Fibroblast of skin of left quadriceps (primary cell): ENCODE data around the gene PSMG1.
"Not testable (repeated sequence)": the region's sequence is repeated elsewhere in the genome, so short reads cannot be mapped to it uniquely, and the experiment has no call there.

Source experiments
- DNase-seq, 2 experiments: peaks; one replicate each; pipeline ENCODE4 v3.0.0-alpha.2; 2013; ENCODE audit warnings: low read depth in 2 of 2

PSMG1 gene

GRCh38 chr21:39188521-39189139, 5.4 kb upstream of the PSMG1 start:
- DNase-seq: no peak

DNA sequence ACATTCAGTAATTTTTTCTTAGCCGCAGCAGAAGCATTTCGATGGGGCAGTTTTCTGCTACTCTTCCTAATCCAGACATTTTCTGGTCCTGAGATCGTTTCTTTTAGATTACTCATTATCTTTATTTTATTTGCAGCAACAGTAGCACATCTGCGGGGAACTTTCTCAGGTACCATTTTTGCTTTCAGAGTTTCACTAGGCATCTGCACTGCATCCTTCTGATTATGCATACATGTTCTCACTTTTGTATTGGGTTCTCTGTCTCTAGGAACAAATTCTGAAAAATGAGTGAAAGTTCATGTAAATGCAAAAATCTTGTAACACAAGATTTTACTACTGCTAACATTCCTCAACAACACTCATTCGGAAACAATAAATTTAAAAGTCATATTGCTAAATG, 3.9 kb upstream of the PSMG1 start:
- no peak for DNase-seq

- no peak for DNase-seq
Observed at GRCh38 chr21:39186676-39187075, 3.4 kb upstream of the PSMG1 start.

- DNase-seq: no peak
Observed at GRCh38 chr21:39185157-39185556, 1.9 kb upstream of the PSMG1 start.

DNA sequence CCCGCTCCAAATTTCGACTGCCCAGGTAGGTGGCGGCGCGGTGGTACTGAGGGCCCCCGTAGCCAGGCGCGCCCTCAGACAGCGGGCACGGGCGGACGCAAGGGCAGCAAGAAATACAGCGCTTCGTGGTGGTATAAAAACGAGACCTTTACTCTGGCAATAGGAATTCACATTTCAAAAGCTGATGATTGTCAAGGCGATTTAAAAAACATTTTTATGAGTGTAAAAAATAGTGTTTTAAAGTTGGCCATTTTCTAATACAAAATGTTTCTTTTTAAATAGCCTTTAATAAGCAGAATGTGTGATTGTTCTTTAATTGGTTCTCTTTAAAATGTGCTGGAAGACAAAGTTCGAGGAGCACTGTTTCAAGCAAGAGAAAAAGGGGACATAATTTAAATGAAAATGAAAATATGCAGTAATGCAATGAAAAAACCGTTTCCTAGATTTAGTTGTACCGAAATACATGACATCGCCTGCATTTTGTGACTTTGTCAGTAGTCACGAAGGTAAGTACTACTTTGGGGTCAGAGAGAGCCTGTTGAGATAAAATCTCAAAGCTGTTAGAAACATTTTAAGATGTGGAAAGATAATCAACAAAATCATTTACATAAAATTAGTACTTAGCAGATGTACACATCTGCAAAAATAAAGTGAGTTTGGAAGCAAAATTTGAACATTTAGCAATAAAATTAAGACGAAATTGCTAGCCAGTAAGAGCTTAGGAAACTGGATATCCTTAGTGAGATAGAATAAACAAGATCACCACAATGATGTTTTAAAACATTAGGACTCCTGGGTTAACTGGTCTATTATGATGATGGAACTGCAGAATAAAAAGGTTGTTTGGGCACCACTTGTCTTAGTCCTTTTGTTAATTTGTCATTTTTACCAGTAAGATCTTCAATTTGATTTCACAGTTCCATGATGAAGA, 1.1 kb upstream of the PSMG1 start:
- no peak for DNase-seq

- no peak for DNase-seq
Observed at GRCh38 chr21:39182484-39183271, 573 bp downstream of the PSMG1 start.

DNA sequence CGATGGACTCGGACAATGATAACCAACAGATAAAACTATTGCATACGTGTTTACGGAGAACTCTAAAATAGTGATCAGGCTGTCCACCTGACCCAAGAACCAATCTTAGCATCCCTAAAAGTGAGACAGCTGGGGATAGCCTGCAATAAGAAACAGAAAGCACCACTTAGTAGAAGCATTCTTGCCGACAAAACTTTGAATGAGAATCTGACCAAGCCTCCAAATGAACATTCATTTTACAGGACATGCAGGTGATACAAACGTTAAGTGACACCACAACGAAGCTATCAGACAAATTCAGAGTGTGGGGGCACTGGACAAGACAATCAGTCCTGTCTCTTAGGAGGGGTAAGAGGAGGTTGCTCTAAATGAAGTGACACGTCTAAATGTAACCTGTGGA, 1.2 kb downstream of the PSMG1 start:
- DNase-seq: no peak

- no peak for DNase-seq
Observed at GRCh38 chr21:39181205-39181818, 1.9 kb downstream of the PSMG1 start.

GRCh38 chr21:39180429-39181019, 2.7 kb downstream of the PSMG1 start:
- no peak for DNase-seq

- no peak for DNase-seq
Observed at GRCh38 chr21:39178421-39178820, 4.8 kb downstream of the PSMG1 start.

- DNase-seq: peak; percentile 55
Observed at GRCh38 chr21:39176271-39176709, 7.0 kb downstream of the PSMG1 start.

DNA sequence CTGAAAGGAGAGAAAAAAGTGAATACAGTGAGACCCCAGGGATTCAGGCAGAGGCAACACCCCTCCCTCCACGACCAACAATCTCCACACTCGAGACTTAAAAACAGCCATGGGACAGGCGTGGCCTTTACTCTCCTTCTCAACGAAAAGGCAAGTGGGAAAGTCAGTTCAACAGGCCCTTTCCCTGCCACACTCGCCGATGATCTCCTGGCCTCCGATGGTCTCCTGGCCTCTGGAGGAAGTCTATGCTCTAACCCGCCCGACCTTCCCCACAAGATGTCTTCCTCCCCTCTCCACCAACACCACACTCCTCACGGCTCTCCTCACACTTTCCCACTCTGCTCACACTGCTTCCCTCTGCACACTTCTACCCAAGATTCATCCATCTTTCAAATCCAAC, 7.6 kb downstream of the PSMG1 start:
- DNase-seq: no peak

GRCh38 chr21:39175154-39175553, 8.1 kb downstream of the PSMG1 start:
- DNase-seq: no peak

- DNase-seq: no peak
Observed at GRCh38 chr21:39173716-39174680, 9.3 kb downstream of the PSMG1 start.

DNA sequence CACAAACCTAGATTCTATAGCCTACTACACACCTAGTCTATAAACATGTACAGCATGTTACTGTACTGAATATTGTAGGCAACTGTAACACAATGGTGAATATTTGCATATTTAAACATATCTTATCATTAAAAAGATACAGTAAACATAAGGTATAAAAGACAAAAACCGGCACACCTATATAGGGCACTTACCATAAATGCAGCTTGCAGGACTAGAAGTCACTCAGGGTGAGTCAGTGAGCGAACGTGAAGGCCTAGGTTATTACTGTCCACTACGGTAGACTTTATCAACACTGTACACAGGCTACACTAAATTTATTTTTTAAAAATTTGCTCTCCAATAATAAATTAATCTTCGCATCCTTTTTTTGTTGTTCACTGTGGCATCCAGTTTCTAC, 13.3 kb downstream of the PSMG1 start:
- no peak for DNase-seq

- DNase-seq: no peak
Observed at GRCh38 chr21:39168800-39169199, 14.5 kb downstream of the PSMG1 start.

DNA sequence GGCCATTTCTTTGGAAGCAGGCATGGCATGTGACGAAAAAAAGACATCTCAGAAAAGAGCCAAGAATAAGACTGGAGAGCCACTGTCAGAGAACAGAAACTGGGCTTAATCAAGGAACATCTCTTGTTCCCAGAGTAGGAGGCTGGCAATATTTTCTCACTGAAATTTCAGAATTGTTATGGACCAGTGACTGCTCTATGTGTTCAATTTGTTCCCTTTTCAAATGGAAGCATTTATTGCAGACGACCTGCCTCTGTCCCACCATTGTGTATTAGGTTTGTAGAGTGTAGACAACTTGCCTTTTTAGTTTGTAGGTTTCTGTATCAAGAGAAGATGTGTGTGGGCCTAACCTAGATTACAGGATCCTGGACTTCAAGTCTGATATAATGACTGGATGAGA, 18.7 kb downstream of the PSMG1 start:
- no peak for DNase-seq

GRCh38 chr21:39161064-39161463, 22.2 kb downstream of the PSMG1 start:
- DNase-seq: no peak

GRCh38 chr21:39159342-39160063, 23.7 kb downstream of the PSMG1 start:
- DNase-seq: peak in 1 of 2 experiments; percentile 48

GRCh38 chr21:39157241-39157640, 26.0 kb downstream of the PSMG1 start:
- DNase-seq: not testable (repeated sequence)
